ENCODE results near the gene CD276.

The CD276 gene

GRCh38 chr15:73750438-73750837 lies 66.3 kb downstream of the CD276 start:
- no peak for DNase-seq

- no peak for DNase-seq
Measured at GRCh38 chr15:73750951-73751350, 66.8 kb downstream of the CD276 start.

DNA sequence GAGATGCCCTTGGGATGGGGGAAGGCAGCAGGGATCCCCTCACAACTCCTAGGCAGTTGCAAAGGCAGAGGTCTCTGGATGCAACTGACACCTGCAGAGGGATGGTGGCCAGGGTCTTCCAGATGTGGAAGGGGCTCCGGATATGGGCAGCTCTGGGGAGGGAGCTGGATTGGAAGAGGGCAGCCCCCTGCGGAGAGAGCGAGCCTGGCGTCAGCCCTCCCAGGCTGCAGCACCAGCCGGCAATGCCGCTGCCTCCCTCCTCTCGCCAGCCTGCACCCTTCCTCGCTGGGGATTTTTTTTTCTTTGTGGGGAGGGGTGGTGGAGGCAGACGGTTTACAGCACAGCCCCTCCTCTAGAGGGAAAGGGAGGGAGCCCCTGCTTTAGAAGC lies 67.3 kb downstream of the CD276 start:
- DNase-seq, result no peak

GRCh38 chr15:73751899-73752805 lies 68.0 kb downstream of the CD276 start:
- DNase-seq, result no peak

DNA sequence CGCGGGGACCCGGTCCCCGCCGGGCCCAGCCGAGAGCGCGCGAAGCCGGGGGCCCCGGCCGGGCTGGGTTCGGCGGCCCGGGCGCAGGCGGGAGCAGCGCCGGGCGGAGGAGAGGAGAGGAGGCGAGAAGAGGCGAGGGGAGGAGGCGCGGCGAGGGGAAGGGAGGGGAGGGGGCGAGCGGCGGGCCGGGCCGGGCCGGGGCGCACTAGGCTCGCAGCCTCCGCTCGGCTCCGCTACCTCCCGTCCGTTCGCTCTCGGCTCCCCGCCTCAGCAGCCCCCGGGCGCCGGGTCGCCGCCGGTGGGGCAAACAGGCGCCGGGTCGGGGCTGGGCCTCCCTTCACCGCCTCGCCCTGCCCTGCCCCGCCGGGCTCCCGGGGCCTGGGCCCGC lies 68.6 kb downstream of the CD276 start:
- no peak for DNase-seq

- no peak for DNase-seq
Measured at GRCh38 chr15:73753250-73754130, 69.3 kb downstream of the CD276 start, which contains the start of gene INSYN1. INSYN1 (minus strand) TSS chr15:73753351; CDS start chr15:73751130, 2,221 bp downstream.

- no peak for DNase-seq
Measured at GRCh38 chr15:73754461-73754860, 70.3 kb downstream of the CD276 start.

- no peak for DNase-seq
Measured at GRCh38 chr15:73755481-73755880, 71.3 kb downstream of the CD276 start.

DNA sequence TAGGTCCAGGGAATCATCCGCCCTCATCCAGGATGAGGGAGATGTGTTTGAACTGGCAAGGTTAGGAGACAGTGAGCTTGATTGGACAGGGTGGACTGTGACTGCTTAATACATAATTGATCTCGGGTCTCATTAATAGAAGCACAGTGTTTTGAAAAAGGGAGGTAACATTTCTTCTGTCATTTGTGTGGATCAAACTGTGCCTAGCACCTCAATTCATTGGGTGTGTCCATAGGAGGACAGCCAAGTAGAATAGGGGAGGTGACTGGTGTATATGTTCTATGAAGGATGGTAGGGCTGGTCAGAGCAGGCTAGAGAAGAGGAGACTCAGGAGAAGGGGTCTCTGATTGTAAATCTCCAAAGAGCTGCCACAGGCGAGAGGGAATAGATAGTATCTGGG lies 71.8 kb downstream of the CD276 start:
- DNase-seq, result no peak

GRCh38 chr15:73756390-73756789 lies 72.2 kb downstream of the CD276 start:
- no peak for DNase-seq

DNA sequence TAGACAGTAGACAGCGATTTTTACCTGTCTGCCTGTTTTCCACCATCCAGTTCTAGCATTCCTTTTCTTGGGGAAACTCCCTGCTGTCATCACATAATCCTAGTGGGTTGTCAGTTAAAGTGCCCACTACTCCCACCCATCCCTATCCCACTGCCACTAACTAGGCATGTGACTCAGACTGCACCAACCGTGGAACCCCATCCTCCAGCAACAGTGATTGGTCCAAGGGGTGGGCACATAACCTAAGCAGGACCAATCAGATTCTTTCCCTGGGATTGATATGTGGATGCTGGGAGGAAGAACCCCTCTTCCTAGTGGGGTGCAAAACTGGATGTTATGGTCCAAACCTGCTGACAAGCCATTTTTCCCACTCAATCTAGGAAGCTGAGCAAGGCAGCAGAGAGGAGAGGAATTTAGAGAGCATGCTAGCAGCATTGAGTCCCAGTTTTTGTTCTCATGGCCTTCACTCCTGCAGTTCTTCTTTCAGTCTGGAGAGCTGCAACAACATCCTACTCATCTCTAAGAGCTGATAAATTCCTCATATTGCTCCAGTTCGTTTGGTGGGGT lies 72.8 kb downstream of the CD276 start:
- no peak for DNase-seq

- no peak for DNase-seq
Measured at GRCh38 chr15:73757571-73757970, 73.4 kb downstream of the CD276 start.

DNA sequence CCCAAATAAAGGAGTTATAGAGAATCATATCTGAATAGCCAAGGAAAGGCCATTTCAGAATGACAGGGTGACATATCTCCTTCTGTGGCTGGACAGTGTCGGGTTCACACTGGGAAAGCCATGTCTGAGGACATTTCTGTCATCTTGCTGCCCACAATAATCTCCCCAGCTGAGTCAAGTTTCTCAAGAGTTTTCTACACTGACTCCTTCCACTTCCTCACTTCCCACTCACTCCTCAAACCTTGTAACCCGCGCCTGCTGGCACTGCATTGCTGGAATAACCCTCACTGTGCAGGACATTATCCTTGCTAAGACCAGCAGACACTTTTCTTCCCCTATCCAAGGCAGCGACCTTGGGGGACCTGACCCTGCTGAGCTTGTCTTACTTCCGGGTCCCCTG lies 74.3 kb downstream of the CD276 start:
- no peak for DNase-seq

GRCh38 chr15:73760330-73761329 lies 76.4 kb downstream of the CD276 start:
- DNase-seq, result no peak

GRCh38 chr15:73763931-73764330 lies 79.7 kb downstream of the CD276 start:
- no peak for DNase-seq

Measured in SHP77 treated with DMSO at 0.1 percent for 48 hours (cell line).